CD4-positive, alpha-beta memory T cell (primary cell): ENCODE measurements around the gene TCP1. TPM values are rescaled to one million over a fixed set of nuclear protein-coding genes. Genes with fewer than 3 reads are reported as not detected.
A peak's percentile ranks its signal among the peaks of the same experiment; 100 is the strongest.
"Not testable (repeated sequence)": the region's sequence is repeated elsewhere in the genome, so short reads cannot be mapped to it uniquely, and the experiment has no call there.

Source experiments
- CTCF ChIA-PET: fragments of 350-600 bp; sonication (Branson Sonifier 250); formaldehyde crosslinking; loops from one replicate; lab custom pipeline; 2021; ENCODE audit warnings: inconsistent platforms; ENCODE audit not compliant: partially characterized antibody; lab: Charles Lee
- POLR2A ChIA-PET: fragments of 350-600 bp; sonication (Branson Sonifier 250); formaldehyde crosslinking; loops from one replicate; lab custom pipeline; 2021; ENCODE audit not compliant: partially characterized antibody; lab: Charles Lee
- DNase-seq, 5 donors: peaks; one replicate each; pipeline versions ENCODE4 v3.0.0 to v3.0.0-alpha.2; 2020 to 2022; ENCODE audit warnings: mixed read lengths in 1 of 5
- H3K27ac ChIP-seq: one replicate; pipeline ENCODE4 v1.7.0; 2013; ENCODE audit warnings: low read depth, low read length
- H3K27me3 ChIP-seq: 2 replicates; pipeline ENCODE4 v1.7.0; 2013; ENCODE audit warnings: mild to moderate bottlenecking, low read length, moderate library complexity; ENCODE audit not compliant: insufficient read depth
- H3K36me3 ChIP-seq: 2 replicates; pipeline ENCODE4 v1.7.0; 2013; ENCODE audit warnings: mild to moderate bottlenecking, low read length, moderate library complexity; ENCODE audit not compliant: insufficient read depth
- H3K4me1 ChIP-seq: 2 replicates; pipeline ENCODE4 v1.7.0; 2013; ENCODE audit warnings: mild to moderate bottlenecking, low read length, moderate library complexity; ENCODE audit not compliant: insufficient read depth
- H3K4me3 ChIP-seq, 2 donors: one replicate each; pipeline ENCODE4 v1.7.0; 2013; ENCODE audit warnings: low read length in 2 of 2, mild to moderate bottlenecking in 1 of 2
- H3K9me3 ChIP-seq, 2 donors: one replicate each; pipeline ENCODE4 v1.7.0; 2013; ENCODE audit warnings: low read length in 2 of 2, control low read depth in 1 of 2; ENCODE audit not compliant: control insufficient read depth in 1 of 2
- H3K27ac Mint-ChIP-seq, 7 donors: one replicate each; pipeline ENCODE4 v1.8.0; 2020 to 2021; ENCODE audit warnings: mixed read lengths in 7 of 7, mild to moderate bottlenecking in 6 of 7, inconsistent platforms in 3 of 7, moderate library complexity in 3 of 7
- H3K27me3 Mint-ChIP-seq, 2 donors: one replicate each; pipeline ENCODE4 v1.8.0; 2020 to 2021; ENCODE audit warnings: mixed read lengths in 2 of 2
- H3K36me3 Mint-ChIP-seq, 2 donors: one replicate each; pipeline ENCODE4 v1.8.0; 2020 to 2021; ENCODE audit warnings: mixed read lengths in 2 of 2, inconsistent platforms in 1 of 2, mild to moderate bottlenecking in 1 of 2
- H3K4me1 Mint-ChIP-seq, 4 donors: one replicate each; pipeline ENCODE4 v1.8.0; 2020 to 2021; ENCODE audit warnings: mixed read lengths in 4 of 4, mild to moderate bottlenecking in 1 of 4
- H3K4me3 Mint-ChIP-seq, 8 donors: one replicate each; pipeline ENCODE4 v1.8.0; 2020 to 2021; ENCODE audit warnings: mixed read lengths in 8 of 8, mild to moderate bottlenecking in 7 of 8, moderate library complexity in 6 of 8, inconsistent platforms in 3 of 8
- H3K9me3 Mint-ChIP-seq, 8 donors: one replicate each; pipeline ENCODE4 v1.8.0; 2020 to 2021; ENCODE audit warnings: mixed read lengths in 8 of 8, mild to moderate bottlenecking in 5 of 8, inconsistent platforms in 3 of 8, moderate library complexity in 1 of 8
- intact Hi-C: fragments of 100-400 bp; cut with micrococcal nuclease; formaldehyde crosslinking; loops from one replicate; pipeline ENCODE4 v1.15.1; 2023
- polyA plus RNA-seq, 2 donors: library from polyadenylated mRNA; unstranded; fragments of 300-500 nt; fragmentation: Illumina TruSeq; gene quantifications; one replicate each; pipeline ENCODE4 v1.2.3, GENCODE V29; 2021
- total RNA-seq, 2 experiments: library from RNA; stranded (reverse); gene quantifications; one replicate each; pipeline ENCODE4 v1.2.3, GENCODE V29; 2021

TCP1 gene
- total and polyA plus RNA-seq, 4 experiments from 2014 or later: 84.3 to 162 (median 133) TPM

DNA sequence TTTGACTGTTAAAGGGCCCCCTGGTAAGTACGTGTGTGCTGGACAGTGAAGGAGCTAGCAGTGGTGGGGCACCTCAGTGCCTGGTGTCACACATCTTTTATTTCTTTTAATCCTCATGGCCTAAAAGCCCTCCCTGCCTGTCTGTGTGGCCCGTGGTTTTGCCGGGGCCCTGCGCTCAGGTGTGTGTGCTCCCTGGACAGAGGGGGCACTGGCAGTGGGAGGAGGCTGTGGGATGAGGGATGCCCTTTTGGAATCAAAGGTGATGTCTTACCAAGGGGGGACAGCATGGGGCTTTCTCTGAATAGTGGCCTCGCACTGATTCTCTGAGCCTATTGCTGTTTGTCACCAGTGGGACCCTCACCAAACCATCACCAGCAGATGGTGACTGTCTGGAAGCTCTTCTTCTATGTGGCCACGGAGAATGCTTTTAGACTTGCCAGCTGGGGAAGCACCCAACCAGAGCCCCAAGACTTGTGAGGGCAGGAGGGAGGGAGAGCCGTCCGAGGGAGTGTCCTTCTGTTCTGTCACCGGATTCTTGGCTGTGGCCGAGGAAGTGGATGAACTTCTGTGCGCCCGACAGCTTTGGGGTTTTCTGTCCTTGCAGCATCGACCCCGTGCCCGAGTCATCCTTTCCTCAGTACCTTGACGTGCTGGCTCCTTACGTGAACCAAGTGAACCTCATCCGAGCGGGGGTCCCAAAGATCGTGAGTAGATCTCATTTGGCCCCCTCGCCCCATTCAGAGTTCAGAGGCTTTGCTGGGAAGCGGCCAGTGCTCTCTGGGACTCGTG is 28.7 kb upstream of the TCP1 start:
- H3K27me3 Mint-ChIP-seq: no peaks in the 10 kb centered on the region
- Histone ChIP-seq H3K27me3 (no peaks in the 10 kb centered on the region), H3K4me1 (peaks cover 13% of the 10 kb centered on the region), H3K9me3 (no peaks in the 10 kb centered on the region), H3K4me3 (no peak overlapping the region), H3K36me3 (no peaks in the 10 kb centered on the region), H3K27ac (no peak overlapping the region)
- peak overlapping the region in 1 of 7 donors; percentile 6 for H3K27ac Mint-ChIP-seq
- no peak overlapping the region for H3K4me3 Mint-ChIP-seq
- intact Hi-C loops: no loop called here
- ChIA-PET POLR2A (interaction anchor here (2.5 kb wide), 1 partner anchor 125 kb away, joined by 8 read pairs; the partner anchor contains the start of gene SOD2), CTCF (no interaction called here)
- no peak for DNase-seq
- H3K36me3 Mint-ChIP-seq: peaks cover 0 to 2% of the 10 kb centered on the region in 2 donors
- H3K9me3 Mint-ChIP-seq: no peaks in the 10 kb centered on the region
- H3K4me1 Mint-ChIP-seq: peaks cover 13 to 28% (median 15%) of the 10 kb centered on the region in 4 donors

DNA sequence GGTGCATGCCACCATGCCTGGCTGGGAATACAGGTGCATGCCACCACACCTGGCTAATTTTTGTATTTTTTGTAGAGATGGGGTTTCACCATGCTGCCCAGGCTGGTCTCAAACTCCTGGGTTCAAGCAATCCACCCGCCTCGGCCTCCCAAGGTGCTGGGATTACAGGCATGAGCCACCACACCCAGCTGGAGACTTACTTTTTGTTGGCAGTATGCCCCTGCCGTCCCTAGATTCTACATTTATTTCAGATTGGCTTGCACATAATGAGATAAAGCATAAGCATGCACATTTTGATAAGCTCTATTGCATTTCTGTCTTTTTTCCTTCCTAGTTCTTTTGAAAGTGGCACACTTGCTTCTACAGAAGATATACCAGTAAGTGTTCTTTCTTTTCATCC is 27.4 kb upstream of the TCP1 start:
- H3K27me3 ChIP-seq, intact Hi-C loops, H3K27ac ChIP-seq, H3K9me3 ChIP-seq, H3K9me3 Mint-ChIP-seq, H3K4me3 ChIP-seq, H3K36me3 ChIP-seq, H3K27me3 Mint-ChIP-seq, H3K4me3 Mint-ChIP-seq, POLR2A ChIA-PET, H3K27ac Mint-ChIP-seq, CTCF ChIA-PET, H3K36me3 Mint-ChIP-seq, DNase-seq: not testable (repeated sequence)
- peaks cover 13 to 27% (median 15%) of the 10 kb centered on the region in 4 donors for H3K4me1 Mint-ChIP-seq
- peaks cover 13% of the 10 kb centered on the region for H3K4me1 ChIP-seq

DNA sequence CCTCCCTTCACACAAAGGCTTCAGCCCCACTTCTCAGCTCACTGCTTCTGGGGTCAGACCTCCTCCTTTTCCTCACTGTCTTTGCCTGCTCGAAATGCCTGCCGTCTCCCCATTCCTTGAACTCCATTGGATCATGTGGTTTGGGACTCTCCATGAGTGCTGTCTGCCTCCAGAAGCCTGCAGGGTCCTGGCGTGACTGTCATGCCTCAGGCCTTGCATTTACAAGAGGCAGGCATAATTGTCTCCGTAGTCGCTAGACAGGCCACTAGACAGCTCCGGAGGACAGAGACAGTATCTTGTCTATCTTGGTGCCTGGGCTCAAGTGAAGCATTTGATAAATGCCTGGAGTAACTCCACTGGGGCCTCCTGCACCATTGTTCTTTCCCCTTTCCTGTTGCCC is 26.0 kb upstream of the TCP1 start:
- intact Hi-C loops: no loop called here
- Mint-ChIP-seq H3K27ac (peak overlapping the region in 3 of 7 donors; percentile 77 to 84 (median 80)), H3K9me3 (no peaks in the 10 kb centered on the region), H3K4me3 (no peak overlapping the region), H3K36me3 (no peaks in the 10 kb centered on the region), H3K4me1 (peaks cover 11 to 14% (median 12%) of the 10 kb centered on the region in 4 donors), H3K27me3 (no peaks in the 10 kb centered on the region)
- Histone ChIP-seq H3K27ac (no peak overlapping the region), H3K4me3 (no peak overlapping the region), H3K4me1 (peaks cover 10% of the 10 kb centered on the region), H3K36me3 (no peaks in the 10 kb centered on the region), H3K27me3 (no peaks in the 10 kb centered on the region), H3K9me3 (no peaks in the 10 kb centered on the region)
- ChIA-PET POLR2A (no interaction called here), CTCF (no interaction called here)
- no peak for DNase-seq

DNA sequence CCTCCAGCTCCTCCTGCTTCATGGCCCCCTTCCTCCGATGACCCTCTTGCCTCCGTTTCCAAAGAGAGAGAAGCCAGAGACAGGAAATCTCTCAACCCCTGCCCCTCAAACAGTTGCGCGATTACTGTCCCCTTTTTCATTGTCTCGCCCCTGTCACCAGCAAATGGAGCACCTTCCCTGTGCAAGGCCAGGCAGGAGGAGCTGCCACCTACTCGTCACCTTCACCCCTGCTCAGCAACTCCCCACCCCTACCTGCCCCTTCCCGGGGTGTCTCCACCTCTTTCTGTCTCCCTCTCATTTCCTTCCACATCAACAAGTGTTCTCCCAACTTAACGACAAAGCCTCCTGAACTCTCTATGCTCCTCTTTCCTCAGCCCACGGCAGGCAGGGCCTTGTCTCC is 24.4 kb upstream of the TCP1 start:
- no peaks in the 10 kb centered on the region for H3K4me1 ChIP-seq
- Mint-ChIP-seq H3K27me3 (no peaks in the 10 kb centered on the region), H3K27ac (no peak overlapping the region), H3K4me3 (no peak overlapping the region), H3K9me3 (no peaks in the 10 kb centered on the region), H3K4me1 (no peaks in the 10 kb centered on the region), H3K36me3 (no peaks in the 10 kb centered on the region)
- no peak for DNase-seq
- H3K9me3 ChIP-seq: no peaks in the 10 kb centered on the region
- no peak overlapping the region for H3K4me3 ChIP-seq
- intact Hi-C loops: no loop called here
- no peaks in the 10 kb centered on the region for H3K36me3 ChIP-seq
- H3K27me3 ChIP-seq: no peaks in the 10 kb centered on the region
- ChIA-PET POLR2A (no interaction called here), CTCF (no interaction called here)
- no peak overlapping the region for H3K27ac ChIP-seq

DNA sequence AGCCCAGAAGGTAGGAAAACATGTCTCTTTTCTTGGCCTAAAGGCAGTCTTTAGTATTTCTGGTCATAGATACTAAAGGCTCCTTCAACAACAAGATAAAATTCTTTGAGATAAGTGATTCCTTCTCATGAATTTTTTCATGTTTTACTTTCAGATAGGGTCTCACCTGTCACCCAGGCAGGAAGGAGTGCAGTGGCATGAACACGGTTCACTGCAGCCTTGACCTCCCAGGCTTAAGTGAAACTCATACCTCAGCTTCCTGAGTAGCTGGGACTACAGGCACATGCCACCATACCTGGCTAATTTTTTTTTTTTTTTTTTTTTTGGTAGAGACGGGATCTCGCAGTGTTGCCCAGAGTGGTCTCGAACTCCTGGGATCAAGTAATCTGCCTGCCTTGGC is 19.7 kb upstream of the TCP1 start:
- H3K9me3 Mint-ChIP-seq: no peaks in the 10 kb centered on the region
- Histone ChIP-seq H3K4me1 (no peaks in the 10 kb centered on the region), H3K36me3 (no peaks in the 10 kb centered on the region), H3K27me3 (no peaks in the 10 kb centered on the region), H3K4me3 (no peak overlapping the region), H3K9me3 (no peaks in the 10 kb centered on the region), H3K27ac (no peak overlapping the region)
- intact Hi-C loops: no loop called here
- H3K4me3 Mint-ChIP-seq: no peak overlapping the region
- ChIA-PET POLR2A (interaction anchor here (0.6 kb wide), 1 partner anchor 637 kb away, joined by 3 read pairs; no protein-coding TSS in a partner anchor), CTCF (no interaction called here)
- no peaks in the 10 kb centered on the region for H3K27me3 Mint-ChIP-seq
- peak overlapping the region in 1 of 7 donors; percentile 36 for H3K27ac Mint-ChIP-seq
- no peaks in the 10 kb centered on the region for H3K4me1 Mint-ChIP-seq
- no peak for DNase-seq
- H3K36me3 Mint-ChIP-seq: peaks cover 0 to 3% of the 10 kb centered on the region in 2 donors

DNA sequence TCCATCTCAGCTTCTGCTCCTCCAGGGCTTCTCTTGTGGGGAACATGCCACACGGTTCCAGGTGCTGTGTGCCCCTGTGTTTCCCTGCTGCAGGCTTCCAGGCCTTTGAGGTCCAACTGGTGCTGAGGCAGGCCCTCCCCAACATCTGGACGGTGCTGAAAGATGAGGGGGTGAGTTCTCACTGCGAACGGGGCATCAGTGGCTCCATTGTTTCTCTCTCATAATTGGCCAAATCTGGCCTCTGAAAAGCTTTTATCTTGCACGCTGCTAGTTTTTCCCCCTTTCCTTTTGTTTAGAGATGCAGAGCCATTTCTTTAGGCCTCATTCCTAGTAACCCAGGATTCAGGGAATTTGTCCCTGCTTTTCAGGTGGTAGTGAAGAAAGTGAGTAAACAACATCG is 19.2 kb upstream of the TCP1 start:
- Mint-ChIP-seq H3K27ac (no peak overlapping the region), H3K4me1 (no peaks in the 10 kb centered on the region), H3K36me3 (peaks cover 0 to 3% of the 10 kb centered on the region in 2 donors), H3K27me3 (no peaks in the 10 kb centered on the region), H3K9me3 (no peaks in the 10 kb centered on the region), H3K4me3 (no peak overlapping the region)
- Histone ChIP-seq H3K4me1 (no peaks in the 10 kb centered on the region), H3K4me3 (no peak overlapping the region), H3K27ac (no peak overlapping the region), H3K27me3 (no peaks in the 10 kb centered on the region), H3K36me3 (no peaks in the 10 kb centered on the region), H3K9me3 (no peaks in the 10 kb centered on the region)
- POLR2A ChIA-PET: interaction anchor here (0.6 kb wide), 1 partner anchor 637 kb away, joined by 3 read pairs; no protein-coding TSS in a partner anchor
- intact Hi-C loops: no loop called here
- CTCF ChIA-PET: no interaction called here
- DNase-seq: no peak

DNA sequence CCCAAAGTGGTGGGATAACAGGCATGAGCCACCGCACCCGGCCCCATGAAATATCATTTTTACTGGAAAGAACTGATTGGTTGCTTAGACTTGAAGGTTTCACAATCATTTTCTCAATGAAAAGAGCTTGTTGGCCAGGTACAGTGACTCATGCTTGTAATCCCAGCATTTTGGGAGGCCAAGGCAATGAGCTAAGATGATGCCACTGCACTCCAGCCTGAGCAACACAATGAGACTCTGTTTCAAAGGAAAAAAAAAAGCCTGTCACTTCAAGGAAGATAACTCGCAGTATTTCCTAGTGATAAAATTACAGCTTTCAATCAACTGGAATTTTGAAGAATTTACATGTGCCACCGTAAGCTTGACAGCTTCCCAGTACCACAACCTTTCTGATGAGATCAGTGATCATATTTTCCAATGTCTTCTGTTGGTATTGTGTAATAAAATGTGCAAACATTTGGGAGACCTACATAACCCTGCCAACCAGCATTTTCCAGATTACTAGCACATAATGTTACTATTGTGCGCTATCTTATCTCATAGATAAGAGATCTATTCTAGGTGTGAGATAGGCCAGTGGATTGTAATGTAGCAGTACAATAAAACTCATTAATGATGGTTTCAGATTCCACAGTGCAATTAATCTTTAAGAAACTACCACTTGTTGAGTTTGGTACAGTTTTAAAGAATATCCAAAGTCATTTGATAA is 17.9 kb upstream of the TCP1 start:
- H3K4me3 Mint-ChIP-seq: no peak overlapping the region
- no peaks in the 10 kb centered on the region for H3K9me3 Mint-ChIP-seq
- no peaks in the 10 kb centered on the region for H3K36me3 ChIP-seq
- ChIA-PET POLR2A (interaction anchor here (1.2 kb wide), 1 partner anchor 17 kb away, joined by 3 read pairs; no protein-coding TSS in a partner anchor), CTCF (no interaction called here)
- H3K4me3 ChIP-seq: no peak overlapping the region
- H3K27ac ChIP-seq: no peak overlapping the region
- intact Hi-C loops: no loop called here
- H3K27ac Mint-ChIP-seq: no peak overlapping the region
- no peaks in the 10 kb centered on the region for H3K27me3 ChIP-seq
- H3K36me3 Mint-ChIP-seq: peaks cover 2 to 3% of the 10 kb centered on the region in 2 donors
- no peaks in the 10 kb centered on the region for H3K27me3 Mint-ChIP-seq
- DNase-seq: no peak
- no peaks in the 10 kb centered on the region for H3K9me3 ChIP-seq
- no peaks in the 10 kb centered on the region for H3K4me1 Mint-ChIP-seq
- H3K4me1 ChIP-seq: no peaks in the 10 kb centered on the region
